Measurements from ENCODE around the gene CDK5RAP1.

Gene CDK5RAP1

GRCh38 chr20:33336375-33336774 lies 64.9 kb downstream of the CDK5RAP1 start:
- H3K4me3 ChIP-seq (ENCODE audit: low read length, poor library complexity, severe bottlenecking) = no peak overlapping the region
- H4K20me1 ChIP-seq (ENCODE audit: insufficient read depth, low read length, poor library complexity, severe bottlenecking) = no peaks in the 10 kb centered on the region
- no peaks in the 10 kb centered on the region for H3K79me2 ChIP-seq (ENCODE audit: insufficient read depth, low read length)
- no peak overlapping the region for H3K9ac ChIP-seq (ENCODE audit: low read depth, low read length, poor library complexity, severe bottlenecking)
- H3K4me1 ChIP-seq (ENCODE audit: insufficient read depth, low read length, poor library complexity, severe bottlenecking) = no peaks in the 10 kb centered on the region
- H3K36me3 ChIP-seq (ENCODE audit: insufficient read depth, low read length) = no peaks in the 10 kb centered on the region
- no peak overlapping the region for H2AFZ ChIP-seq (ENCODE audit: low read length)
- H3K9me3 ChIP-seq (ENCODE audit: insufficient read depth, low read depth, low read length) = no peaks in the 10 kb centered on the region
- H3F3A ChIP-seq (ENCODE audit: low read depth) = no peaks in the 10 kb centered on the region
- no peak for TF ChIP-seq CTCF (conservative IDR thresholded peaks at IDR 0.05; ENCODE audit: low read length)
- TF ChIP-seq EZH2phosphoT487 (IDR thresholded peaks at IDR 0.05; ENCODE audit: borderline replicate concordance) = no peak
- no peaks in the 10 kb centered on the region for H3K27me3 ChIP-seq (ENCODE audit: insufficient read depth, low read length, poor library complexity, severe bottlenecking)
- H3K4me2 ChIP-seq (ENCODE audit: low read depth, low read length, poor library complexity, severe bottlenecking) = no peak overlapping the region
- H3K9me2 ChIP-seq (replicated peaks; ENCODE audit: low read depth, low read length) = no peaks in the 10 kb centered on the region

DNA sequence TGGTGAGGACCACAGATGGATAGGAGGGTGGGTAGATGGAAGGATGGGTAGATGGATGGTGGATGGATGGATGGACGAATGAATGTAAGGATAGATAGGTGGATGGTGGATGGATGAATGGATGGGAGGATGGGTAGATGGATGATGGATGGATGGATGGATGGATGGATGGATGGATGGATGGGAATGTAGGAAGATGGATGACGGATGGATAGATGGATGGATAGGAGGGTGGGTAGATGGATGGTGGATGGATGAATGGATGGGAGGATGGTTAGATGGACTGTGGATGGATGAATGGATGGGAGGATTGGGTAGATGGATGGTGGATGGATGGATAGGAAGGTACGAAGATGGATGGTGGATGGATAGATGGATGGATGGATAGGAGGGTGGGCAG lies 67.2 kb downstream of the CDK5RAP1 start:
- Histone ChIP-seq H3K79me2 (ENCODE audit: insufficient read depth, low read length) (no peaks in the 10 kb centered on the region), H3K9me2 (replicated peaks; ENCODE audit: low read depth, low read length) (no peaks in the 10 kb centered on the region), H2AFZ (ENCODE audit: low read length) (no peak overlapping the region), H3F3A (ENCODE audit: low read depth) (no peaks in the 10 kb centered on the region), H3K4me3 (ENCODE audit: low read length, poor library complexity, severe bottlenecking) (no peak overlapping the region), H3K4me2 (ENCODE audit: low read depth, low read length, poor library complexity, severe bottlenecking) (no peak overlapping the region), H3K9ac (ENCODE audit: low read depth, low read length, poor library complexity, severe bottlenecking) (no peak overlapping the region), H3K36me3 (ENCODE audit: insufficient read depth, low read length) (no peaks in the 10 kb centered on the region), H4K20me1 (ENCODE audit: insufficient read depth, low read length, poor library complexity, severe bottlenecking) (no peaks in the 10 kb centered on the region), H3K4me1 (ENCODE audit: insufficient read depth, low read length, poor library complexity, severe bottlenecking) (no peaks in the 10 kb centered on the region), H3K27me3 (ENCODE audit: insufficient read depth, low read length, poor library complexity, severe bottlenecking) (no peaks in the 10 kb centered on the region), H3K9me3 (ENCODE audit: insufficient read depth, low read depth, low read length) (no peaks in the 10 kb centered on the region)
- TF ChIP-seq CTCF (conservative IDR thresholded peaks at IDR 0.05; ENCODE audit: low read length) (no peak), EZH2phosphoT487 (IDR thresholded peaks at IDR 0.05; ENCODE audit: borderline replicate concordance) (no peak)

GRCh38 chr20:33333616-33334015 lies 67.7 kb downstream of the CDK5RAP1 start:
- Histone ChIP-seq H3K27me3 (ENCODE audit: insufficient read depth, low read length, poor library complexity, severe bottlenecking) (no peaks in the 10 kb centered on the region), H3K9me2 (replicated peaks; ENCODE audit: low read depth, low read length) (no peaks in the 10 kb centered on the region), H3K4me2 (ENCODE audit: low read depth, low read length, poor library complexity, severe bottlenecking) (no peak overlapping the region), H3F3A (ENCODE audit: low read depth) (no peaks in the 10 kb centered on the region), H3K9ac (ENCODE audit: low read depth, low read length, poor library complexity, severe bottlenecking) (no peak overlapping the region), H3K36me3 (ENCODE audit: insufficient read depth, low read length) (no peaks in the 10 kb centered on the region), H3K79me2 (ENCODE audit: insufficient read depth, low read length) (no peaks in the 10 kb centered on the region), H4K20me1 (ENCODE audit: insufficient read depth, low read length, poor library complexity, severe bottlenecking) (no peaks in the 10 kb centered on the region), H3K4me3 (ENCODE audit: low read length, poor library complexity, severe bottlenecking) (no peak overlapping the region), H3K9me3 (ENCODE audit: insufficient read depth, low read depth, low read length) (no peaks in the 10 kb centered on the region), H3K4me1 (ENCODE audit: insufficient read depth, low read length, poor library complexity, severe bottlenecking) (no peaks in the 10 kb centered on the region), H2AFZ (ENCODE audit: low read length) (no peak overlapping the region)
- TF ChIP-seq EZH2phosphoT487 (IDR thresholded peaks at IDR 0.05; ENCODE audit: borderline replicate concordance) (no peak), CTCF (conservative IDR thresholded peaks at IDR 0.05; ENCODE audit: low read length) (no peak)

All from Loucy (cell line).